Natural killer cell (primary cell): ENCODE results near the gene ZC3HAV1L. TPM values are rescaled to one million over a fixed set of nuclear protein-coding genes. Genes with fewer than 3 reads are reported as not detected.
"Not testable (repeated sequence)": the region's sequence is repeated elsewhere in the genome, so short reads cannot be mapped to it uniquely, and the experiment has no call there.

Experiments
- ATAC-seq, 3 donors: fragments of 150-1000 bp in 2 of 3; fragments of 200-7000 bp in 1 of 3; cut with Tn5 transposase; 1 replicate in 1 of 3; 2 replicates in 2 of 3; pipeline ENCODE4 v1.10.0; 2021; ENCODE audit warnings: mild to moderate bottlenecking in 2 of 3, moderate library complexity in 2 of 3
- DNase-seq, 2 donors: peaks; one replicate each; pipeline versions ENCODE4 v3.0.0 to v3.0.0-alpha.2; 2013 to 2021; ENCODE audit warnings: mixed read lengths in 1 of 2
- H3K27ac ChIP-seq: one replicate; pipeline ENCODE4 v1.5.1; 2013; ENCODE audit warnings: mild to moderate bottlenecking, low read length
- H3K27me3 ChIP-seq: one replicate; pipeline ENCODE4 v1.6.1; 2013; ENCODE audit warnings: low read length; ENCODE audit not compliant: control insufficient read depth, insufficient read depth
- H3K36me3 ChIP-seq: one replicate; pipeline ENCODE4 v1.6.1; 2013; ENCODE audit warnings: low read length; ENCODE audit not compliant: control insufficient read depth, insufficient read depth
- H3K4me1 ChIP-seq: one replicate; pipeline ENCODE4 v1.6.1; 2013; ENCODE audit warnings: low read length; ENCODE audit not compliant: control insufficient read depth, insufficient read depth
- H3K4me3 ChIP-seq: one replicate; pipeline ENCODE4 v1.5.1; 2013; ENCODE audit warnings: low read length
- H3K9me3 ChIP-seq: one replicate; pipeline ENCODE4 v1.6.1; 2013; ENCODE audit warnings: low read length; ENCODE audit not compliant: control insufficient read depth, insufficient read depth
- H3K27ac Mint-ChIP-seq, 2 donors: one replicate each; pipeline ENCODE4 v1.8.0; 2022; ENCODE audit warnings: mild to moderate bottlenecking in 2 of 2, mixed read lengths in 2 of 2, moderate library complexity in 1 of 2
- H3K27me3 Mint-ChIP-seq, 2 donors: one replicate each; pipeline ENCODE4 v1.8.0; 2022; ENCODE audit warnings: low read depth in 2 of 2, mixed read lengths in 2 of 2
- H3K36me3 Mint-ChIP-seq: one replicate; pipeline ENCODE4 v1.8.0; 2022; ENCODE audit warnings: mixed read lengths
- H3K4me1 Mint-ChIP-seq, 2 donors: one replicate each; pipeline ENCODE4 v1.8.0; 2022; ENCODE audit warnings: mixed read lengths in 2 of 2
- H3K4me3 Mint-ChIP-seq: one replicate; pipeline ENCODE4 v1.8.0; 2022; ENCODE audit warnings: mild to moderate bottlenecking, moderate library complexity, mixed read lengths
- H3K9me3 Mint-ChIP-seq, 2 donors: one replicate each; pipeline ENCODE4 v1.8.0; 2022; ENCODE audit warnings: mixed read lengths in 2 of 2
- CTCF ChIP-seq: fragments of 200-600 bp; IDR thresholded peaks from one replicate; pipeline ENCODE4 v1.8.0; 2022; ENCODE audit warnings: antibody characterized with exemption
- WGBS: methylation state at CpG from one replicate; pipeline ENCODE4 v1.1.7; 2013; ENCODE audit warnings: missing lambda C conversion rate; ENCODE audit not compliant: insufficient coverage; 5-methylcytosine and 5-hydroxymethylcytosine counted together
- intact Hi-C: fragments of 100-400 bp; cut with micrococcal nuclease; formaldehyde crosslinking; loops from one replicate; pipeline ENCODE4 v1.14.2; 2022
- total RNA-seq, 4 donors: library from RNA; stranded (reverse); fragments of 120-200 nt in 1 of 4; gene quantifications; one replicate each; pipeline versions ENCODE4 v1.2.3 to v1.2.4, GENCODE V29; 2013 to 2022

The ZC3HAV1L gene
- total RNA-seq, 3 donors from 2014 or later (not counting 1 experiment from before 2014, with no cell fraction given): 0.75 to 2.3 (median 1.1) TPM

- no peak overlapping the region for H3K27ac Mint-ChIP-seq
- no peak for TF ChIP-seq CTCF
- Histone ChIP-seq H3K4me3 (no peak overlapping the region), H3K27ac (no peak overlapping the region), H3K36me3 (no peaks in the 10 kb centered on the region), H3K27me3 (no peaks in the 10 kb centered on the region), H3K9me3 (no peaks in the 10 kb centered on the region), H3K4me1 (peaks cover 13% of the 10 kb centered on the region)
- no peak for ATAC-seq
- DNase-seq: no peak
- H3K27me3 Mint-ChIP-seq: peaks cover 0 to 3% of the 10 kb centered on the region in 2 donors
- intact Hi-C loops: no loop called here
- no peak overlapping the region for H3K4me3 Mint-ChIP-seq
- peaks cover 4 to 12% of the 10 kb centered on the region in 2 donors for H3K4me1 Mint-ChIP-seq
- H3K36me3 Mint-ChIP-seq: no peaks in the 10 kb centered on the region
- no peaks in the 10 kb centered on the region for H3K9me3 Mint-ChIP-seq
- 100% methylated on average over 2 of the region's 4 CpGs for WGBS
Observed at GRCh38 chr7:139032473-139032872, 3.4 kb downstream of the ZC3HAV1L start.

GRCh38 chr7:139029353-139029752 is 6.5 kb downstream of the ZC3HAV1L start:
- no peak for DNase-seq
- no peaks in the 10 kb centered on the region for H3K27me3 ChIP-seq
- peaks cover 0 to 3% of the 10 kb centered on the region in 2 donors for H3K27me3 Mint-ChIP-seq
- H3K9me3 ChIP-seq: no peaks in the 10 kb centered on the region
- no peaks in the 10 kb centered on the region for H3K9me3 Mint-ChIP-seq
- no peak overlapping the region for H3K27ac Mint-ChIP-seq
- no peak for TF ChIP-seq CTCF
- WGBS: 85% methylated on average over 3 of the region's 3 CpGs
- H3K4me3 ChIP-seq: no peak overlapping the region
- no peaks in the 10 kb centered on the region for H3K4me1 ChIP-seq
- no peaks in the 10 kb centered on the region for H3K36me3 Mint-ChIP-seq
- no peak for ATAC-seq
- H3K36me3 ChIP-seq: no peaks in the 10 kb centered on the region
- H3K27ac ChIP-seq: no peak overlapping the region
- H3K4me3 Mint-ChIP-seq: no peak overlapping the region
- H3K4me1 Mint-ChIP-seq: peaks cover 4 to 5% of the 10 kb centered on the region in 2 donors
- intact Hi-C loops: no loop called here

- DNase-seq (no peak), ATAC-seq (no peak)
- H3K27ac Mint-ChIP-seq: no peak overlapping the region
- H3K9me3 ChIP-seq: no peaks in the 10 kb centered on the region
- no peaks in the 10 kb centered on the region for H3K4me1 ChIP-seq
- H3K36me3 Mint-ChIP-seq: no peaks in the 10 kb centered on the region
- H3K4me3 Mint-ChIP-seq: no peak overlapping the region
- no peak overlapping the region for H3K27ac ChIP-seq
- no peaks in the 10 kb centered on the region for H3K36me3 ChIP-seq
- H3K27me3 ChIP-seq: no peaks in the 10 kb centered on the region
- H3K27me3 Mint-ChIP-seq: no peaks in the 10 kb centered on the region
- WGBS: 95% methylated on average over 4 of the region's 6 CpGs
- intact Hi-C loops: no loop called here
- TF ChIP-seq CTCF: no peak
- no peaks in the 10 kb centered on the region for H3K4me1 Mint-ChIP-seq
- H3K9me3 Mint-ChIP-seq: no peaks in the 10 kb centered on the region
- no peak overlapping the region for H3K4me3 ChIP-seq
Observed at GRCh38 chr7:139026551-139026950, 9.3 kb downstream of the ZC3HAV1L start.

GRCh38 chr7:139025861-139026260 is 10.0 kb downstream of the ZC3HAV1L start:
- ATAC-seq, H3K4me3 Mint-ChIP-seq, H3K36me3 Mint-ChIP-seq, H3K9me3 ChIP-seq, H3K4me1 ChIP-seq, H3K27ac ChIP-seq, H3K4me3 ChIP-seq, H3K9me3 Mint-ChIP-seq, H3K27ac Mint-ChIP-seq, H3K27me3 ChIP-seq, H3K27me3 Mint-ChIP-seq, intact Hi-C loops, DNase-seq, H3K36me3 ChIP-seq, H3K4me1 Mint-ChIP-seq: not testable (repeated sequence)
- 94% methylated on average over 4 of the region's 5 CpGs for WGBS
